Measurements from ENCODE around the gene FAM193A. TPM values are rescaled to one million over a fixed set of nuclear protein-coding genes. Genes with fewer than 3 reads are reported as not detected.

The FAM193A gene
- polyA plus RNA-seq, 1 of the 3 experiments (the other 2 are of a cell fraction), result 9.2 TPM

GRCh38 chr4:2510351-2511259 is 25.8 kb upstream of the FAM193A start:
- no peaks in the 10 kb centered on the region for H3F3A ChIP-seq (replicated peaks; ENCODE audit: insufficient read depth)
- TF ChIP-seq POLR2AphosphoS5 (IDR thresholded peaks at IDR 0.05; ENCODE audit: low read depth, low read length) (no peak), RCOR1 (IDR thresholded peaks at IDR 0.05; ENCODE audit: low read length) (no peak), CHD2 (IDR thresholded peaks at IDR 0.05; ENCODE audit: low read length, partially characterized antibody) (no peak), TAF1 (IDR thresholded peaks at IDR 0.05; ENCODE audit: borderline replicate concordance, low read depth, low read length) (no peak), EZH2phosphoT487 (IDR thresholded peaks at IDR 0.05; ENCODE audit: borderline replicate concordance, low read depth) (no peak), JUND (IDR thresholded peaks at IDR 0.05) (no peak), USF2 (IDR thresholded peaks at IDR 0.05; ENCODE audit: borderline replicate concordance, low read depth, low read length) (no peak), FOXJ3 (CRISPR knock-in tag; IDR thresholded peaks at IDR 0.05) (no peak)
- no peaks in the 10 kb centered on the region for H3K27me3 ChIP-seq (ENCODE audit: insufficient read depth)
- no peaks in the 10 kb centered on the region for H3K4me1 ChIP-seq (ENCODE audit: control insufficient read depth in 1 of 2, insufficient read depth in 2 of 2, low read depth in 1 of 2, low read length in 1 of 2)
- H3K4me3 ChIP-seq (ENCODE audit: low read depth in 2 of 2, low read length in 1 of 2), result no peak overlapping the region
- H3K9ac ChIP-seq, result no peak overlapping the region
- ChIA-PET CTCF (interaction anchor here (2.2 kb wide), 1 partner anchor 290 kb away, joined by 5 read pairs; no protein-coding TSS in a partner anchor), POLR2A (no interaction called here)
- no peaks in the 10 kb centered on the region for H3K9me2 ChIP-seq
- no peak overlapping the region for H3K27ac ChIP-seq (ENCODE audit: low read depth in 2 of 2, low read length in 1 of 2)
- H4K20me1 ChIP-seq (ENCODE audit: insufficient read depth), result peaks cover 27% of the 10 kb centered on the region
- no peak overlapping the region for H3K4me2 ChIP-seq
- DNase-seq, result no peak
- 89% methylated on average over 7 of the region's 13 CpGs for WGBS (ENCODE audit: low lambda C conversion rate)
- H3K9me3 ChIP-seq, result no peaks in the 10 kb centered on the region
- H2AFZ ChIP-seq (ENCODE audit: low read depth), result no peak overlapping the region
- H3K79me2 ChIP-seq (ENCODE audit: insufficient read depth), result peaks cover 52% of the 10 kb centered on the region; the same call in 1 of the 2 replicates
- H3K36me3 ChIP-seq (replicated peaks in 1 of 2; ENCODE audit: control insufficient read depth in 1 of 2, insufficient read depth in 2 of 2, low read length in 1 of 2), result peaks cover 51 to 56% of the 10 kb centered on the region in 2 experiments

- 85% methylated on average over 9 of the region's 9 CpGs for WGBS (ENCODE audit: low lambda C conversion rate)
- no peaks in the 10 kb centered on the region for H3K9me2 ChIP-seq
- CTCF ChIA-PET, result no interaction called here
- H3K9ac ChIP-seq, result no peak overlapping the region
- no peak overlapping the region for H2AFZ ChIP-seq (ENCODE audit: low read depth)
- no peak overlapping the region for H3K4me2 ChIP-seq
- no peak overlapping the region for H3K27ac ChIP-seq (ENCODE audit: low read depth in 2 of 2, low read length in 1 of 2)
- no peaks in the 10 kb centered on the region for H3K9me3 ChIP-seq
- no peaks in the 10 kb centered on the region for H3F3A ChIP-seq (replicated peaks; ENCODE audit: insufficient read depth)
- H3K27me3 ChIP-seq (ENCODE audit: insufficient read depth), result no peaks in the 10 kb centered on the region
- H3K4me1 ChIP-seq (ENCODE audit: control insufficient read depth in 1 of 2, insufficient read depth in 2 of 2, low read depth in 1 of 2, low read length in 1 of 2), result no peaks in the 10 kb centered on the region
- H3K36me3 ChIP-seq (replicated peaks in 1 of 2; ENCODE audit: control insufficient read depth in 1 of 2, insufficient read depth in 2 of 2, low read length in 1 of 2), result peaks cover 44 to 63% of the 10 kb centered on the region in 2 experiments
- H3K79me2 ChIP-seq (ENCODE audit: insufficient read depth), result peaks cover 42% of the 10 kb centered on the region; the same call in 1 of the 2 replicates
- peaks cover 23% of the 10 kb centered on the region for H4K20me1 ChIP-seq (ENCODE audit: insufficient read depth)
- TF ChIP-seq USF2 (IDR thresholded peaks at IDR 0.05; ENCODE audit: borderline replicate concordance, low read depth, low read length) (no peak), MAX (IDR thresholded peaks at IDR 0.05; ENCODE audit: low read depth) (no peak), TCF12 (IDR thresholded peaks at IDR 0.05) (no peak), CTCF (IDR thresholded peaks at IDR 0.05) (no peak), RCOR1 (IDR thresholded peaks at IDR 0.05; ENCODE audit: low read length) (no peak), MXI1 (IDR thresholded peaks at IDR 0.05; ENCODE audit: low read depth, low read length) (no peak), POLR2AphosphoS5 (IDR thresholded peaks at IDR 0.05; ENCODE audit: low read depth, low read length) (no peak), RFX5 (IDR thresholded peaks at IDR 0.05; ENCODE audit: low read length) (no peak), TEAD4 (IDR thresholded peaks at IDR 0.05; ENCODE audit: borderline replicate concordance, insufficient read depth) (no peak), MEF2A (IDR thresholded peaks at IDR 0.05; ENCODE audit: borderline replicate concordance, low read depth) (no peak)
- no peak for DNase-seq
- POLR2A ChIA-PET, result no interaction called here
- H3K4me3 ChIP-seq (ENCODE audit: low read depth in 2 of 2, low read length in 1 of 2), result no peak overlapping the region
These were observed 24.8 kb upstream of the FAM193A start for GRCh38 chr4:2511645-2512131.

Measured in SK-N-SH (cell line).